Upper lobe of left lung (tissue), 6 donors: ENCODE data around the gene SLA2. TPM values are rescaled to one million over a fixed set of nuclear protein-coding genes. Genes with fewer than 3 reads are reported as not detected.
"Not testable (repeated sequence)": the region's sequence is repeated elsewhere in the genome, so short reads cannot be mapped to it uniquely, and the experiment has no call there.

Source experiments
- ATAC-seq, 2 donors: fragments of 200-7000 bp; cut with Tn5 transposase; one replicate each; pipeline ENCODE4 v1.9.1; 2022; ENCODE audit warnings: mild to moderate bottlenecking in 2 of 2, moderate library complexity in 2 of 2; ENCODE audit not compliant: low FRiP score in 2 of 2
- DNase-seq, 2 donors: peaks; one replicate each; pipeline ENCODE4 v3.0.0-alpha.2; 2019 to 2020
- H3K27ac ChIP-seq, 4 donors: fragments of 200-600 bp; sonication (generic); one replicate each; pipeline ENCODE4 v1.5.1; 2016 to 2019
- H3K27me3 ChIP-seq, 4 donors: fragments of 200-600 bp; sonication (generic); one replicate each; pipeline ENCODE4 v1.5.1; 2017 to 2019
- H3K36me3 ChIP-seq, 4 donors: fragments of 200-600 bp; sonication (generic); one replicate each; pipeline ENCODE4 v1.5.1; 2016 to 2019
- H3K4me1 ChIP-seq, 4 donors: fragments of 200-600 bp; sonication (generic); one replicate each; pipeline ENCODE4 v1.5.1; 2018 to 2019
- H3K4me3 ChIP-seq, 4 donors: fragments of 200-600 bp; sonication (generic); one replicate each; pipeline ENCODE4 v1.5.1; 2017 to 2019; ENCODE audit warnings: mild to moderate bottlenecking in 2 of 4, moderate library complexity in 1 of 4
- H3K9me3 ChIP-seq, 4 donors: fragments of 200-600 bp; sonication (generic); one replicate each; pipeline ENCODE4 v1.5.1; 2018 to 2019
- CTCF ChIP-seq, 6 experiments: fragments of 450-650 bp in 4 of 6; fragments of 200-600 bp in 2 of 6; sonication (generic) in 2 of 6; IDR thresholded peaks; one replicate each; pipeline ENCODE4 v1.5.1; 2016 to 2019; ENCODE audit warnings: antibody characterized with exemption in 6 of 6
- EP300 ChIP-seq, 4 donors: sonication (generic); formaldehyde crosslinking; IDR thresholded peaks; one replicate each; pipeline ENCODE4 v1.5.1; 2017; ENCODE audit warnings: antibody characterized with exemption in 4 of 4, control low read depth in 2 of 4
- POLR2A ChIP-seq, 4 donors: fragments of 450-650 bp; IDR thresholded peaks; one replicate each; pipeline ENCODE4 v1.5.1; 2016 to 2017; ENCODE audit warnings: antibody characterized with exemption in 4 of 4, mild to moderate bottlenecking in 2 of 4
- POLR2AphosphoS5 ChIP-seq, 2 donors: sonication (generic); formaldehyde crosslinking; IDR thresholded peaks; one replicate each; pipeline ENCODE4 v1.5.1; 2017; ENCODE audit warnings: antibody characterized with exemption in 2 of 2
- WGBS, 2 donors: methylation state at CpG; one replicate each; pipeline ENCODE4 v1.1.5; 2017 to 2018; 5-methylcytosine and 5-hydroxymethylcytosine counted together
- total RNA-seq, 6 donors: library from RNA; depleted of rRNA in 4 of 6; stranded (reverse); fragments of >200 nt in 4 of 6; gene quantifications; one replicate each; pipeline versions ENCODE4 v1.1.0 to v1.2.1, GENCODE V29; 2016 to 2021
- donor health status: DM: no; HTN: no; CAD: no; lungs with moderate emphysema.
- donor health status: DM: no; HTN: yes; CAD: no; lungs with severe emphysema.

Gene SLA2, protein sequence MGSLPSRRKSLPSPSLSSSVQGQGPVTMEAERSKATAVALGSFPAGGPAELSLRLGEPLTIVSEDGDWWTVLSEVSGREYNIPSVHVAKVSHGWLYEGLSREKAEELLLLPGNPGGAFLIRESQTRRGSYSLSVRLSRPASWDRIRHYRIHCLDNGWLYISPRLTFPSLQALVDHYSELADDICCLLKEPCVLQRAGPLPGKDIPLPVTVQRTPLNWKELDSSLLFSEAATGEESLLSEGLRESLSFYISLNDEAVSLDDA
- 1 to 10 TPM in 5 of 6 donors, under 1 TPM in 1; 0.97 to 6.9 (median 3.0) TPM for total RNA-seq

DNA sequence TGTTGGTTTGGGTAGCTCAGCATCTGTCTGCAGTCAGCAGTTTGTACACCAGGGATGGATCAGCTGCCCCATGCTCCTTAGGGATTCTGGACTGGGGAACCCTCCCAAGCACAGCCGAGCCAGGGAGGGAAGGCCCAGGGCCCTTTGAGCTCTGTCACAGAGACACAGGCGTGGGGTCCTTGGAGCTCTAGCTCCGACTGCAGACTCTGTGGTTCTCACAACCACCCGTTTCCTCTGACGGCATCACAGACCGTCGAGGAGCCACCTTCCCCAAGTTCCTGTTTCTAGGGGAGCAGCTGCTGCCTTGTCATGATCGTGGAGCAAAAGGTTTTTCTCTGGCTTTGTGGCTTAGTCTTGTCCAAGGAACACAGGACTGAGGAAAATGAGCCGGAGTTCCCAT is at the start of gene SLA2:
SLA2 (minus strand) TSS at position 199 of the 400 bp plus-strand sequence. CDS start 4,861 bp downstream, outside the sequence.
- 21 to 52% methylated on average over 6 to 8 of the region's 9 CpGs for WGBS, 2 donors
- H3K27ac ChIP-seq: peak within 1 kb of the TSS in 3 of 4 donors; percentile 27 to 60 (median 56)
- no peaks in the 10 kb centered on the region for H3K4me1 ChIP-seq
- peak within 1 kb of the TSS in 3 of 4 donors; percentile 16 to 26 (median 16) for H3K4me3 ChIP-seq
- DNase-seq (peak in 1 of 2 donors; percentile 63), ATAC-seq (peak; percentile 54 to 64)
- H3K27me3 ChIP-seq: no peaks in the 10 kb centered on the region
- no peaks in the 10 kb centered on the region for H3K9me3 ChIP-seq
- no peaks in the 10 kb centered on the region for H3K36me3 ChIP-seq
- TF ChIP-seq CTCF (IDR thresholded peaks at IDR 0.05) (no peak), POLR2AphosphoS5 (IDR thresholded peaks at IDR 0.05) (peak in 1 of 2 donors; percentile 55), POLR2A (IDR thresholded peaks at IDR 0.05) (peak in 1 of 4 donors; percentile 50)

GRCh38 chr20:36695467-36695866 is 49.5 kb upstream of the SLA2 start:
- not testable (repeated sequence) for H3K9me3 ChIP-seq, H3K4me3 ChIP-seq, ATAC-seq, H3K27ac ChIP-seq, H3K4me1 ChIP-seq, DNase-seq, H3K27me3 ChIP-seq, H3K36me3 ChIP-seq
- 86 to 89% methylated on average over 8 of the region's 8 CpGs for WGBS, 2 donors

DNA sequence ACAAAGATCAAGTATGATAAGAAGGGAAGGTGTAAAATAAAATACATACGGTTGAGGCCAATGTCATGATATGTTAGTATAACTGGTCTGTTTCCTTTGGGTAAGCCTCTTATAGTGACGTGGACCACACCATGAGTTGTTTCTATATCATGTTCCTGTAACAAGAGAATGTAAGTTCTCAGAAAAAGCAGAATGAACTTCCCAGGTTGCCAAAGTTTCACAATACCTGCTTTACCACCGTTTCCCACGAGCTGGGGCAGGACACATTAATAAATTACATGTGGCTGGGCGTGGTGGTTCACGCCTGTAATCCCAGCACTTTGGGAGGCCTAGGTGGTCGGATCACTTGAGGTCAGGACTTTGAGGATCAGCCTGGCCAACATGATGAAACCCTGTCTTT is 42.6 kb upstream of the SLA2 start:
- Histone ChIP-seq H3K27me3 (no peaks in the 10 kb centered on the region), H3K9me3 (no peaks in the 10 kb centered on the region), H3K4me1 (no peaks in the 10 kb centered on the region), H3K27ac (no peak overlapping the region), H3K36me3 (peaks cover 0 to 36% (median 4%) of the 10 kb centered on the region in 4 donors), H3K4me3 (no peak overlapping the region)
- DNase-seq (no peak), ATAC-seq (no peak)
- WGBS, 2 donors: 75 to 88% methylated on average over 7 of the region's 7 CpGs
- TF ChIP-seq POLR2AphosphoS5 (IDR thresholded peaks at IDR 0.05): no peak

DNA sequence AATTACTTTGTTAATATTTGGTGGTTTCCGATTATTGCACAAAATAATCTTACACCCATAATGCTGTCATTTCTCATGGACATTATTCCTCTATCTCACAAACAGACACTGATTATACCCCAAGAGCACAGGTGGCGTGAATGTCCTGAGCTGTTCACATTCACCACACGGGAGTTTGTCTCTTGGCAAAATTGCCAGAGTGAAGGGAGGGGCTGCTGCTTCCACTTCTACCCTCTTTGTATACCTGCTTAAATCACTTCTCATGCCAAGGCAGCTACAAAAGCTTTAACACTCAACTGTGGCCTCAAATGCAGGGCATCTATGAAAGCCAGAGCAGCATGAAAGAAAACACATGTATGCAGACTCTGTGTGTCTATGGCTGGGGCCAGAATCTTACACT is 41.9 kb upstream of the SLA2 start:
- 77 to 84% methylated on average over 3 of the region's 3 CpGs for WGBS, 2 donors

DNA sequence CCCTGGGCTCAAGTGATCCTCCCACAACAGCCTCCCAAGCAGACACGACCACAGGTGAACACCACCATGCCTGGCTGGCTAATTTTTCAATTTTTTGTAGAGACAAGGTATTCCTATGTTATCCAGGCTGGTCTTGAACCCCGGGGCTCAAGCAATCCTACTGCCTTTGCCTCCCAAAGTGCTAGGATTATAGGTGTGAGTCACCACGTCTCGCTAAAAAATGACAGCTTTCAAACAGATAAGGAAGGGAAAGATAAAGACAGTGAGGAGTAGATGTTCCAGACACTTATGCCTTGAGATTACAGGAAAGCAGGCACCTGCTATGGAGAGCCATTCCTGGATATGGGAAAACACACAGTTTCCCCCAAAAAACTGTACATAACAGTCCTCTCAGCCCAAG is 40.9 kb upstream of the SLA2 start:
- TF ChIP-seq CTCF (IDR thresholded peaks at IDR 0.05) (no peak), POLR2A (IDR thresholded peaks at IDR 0.05) (no peak), POLR2AphosphoS5 (IDR thresholded peaks at IDR 0.05) (no peak), EP300 (IDR thresholded peaks at IDR 0.05) (no peak)
- WGBS, 2 donors: 91% methylated on average over 4 of the region's 4 CpGs
- DNase-seq (no peak), ATAC-seq (no peak)
- H3K9me3 ChIP-seq: no peaks in the 10 kb centered on the region
- H3K4me3 ChIP-seq: no peak overlapping the region
- no peaks in the 10 kb centered on the region for H3K27me3 ChIP-seq
- no peak overlapping the region for H3K27ac ChIP-seq
- no peaks in the 10 kb centered on the region for H3K4me1 ChIP-seq
- H3K36me3 ChIP-seq: peaks cover 0 to 51% (median 7%) of the 10 kb centered on the region in 4 donors

More for the DNA sequence above, 41.9 kb upstream of the SLA2 start:
- no peak overlapping the region for H3K4me3 ChIP-seq
- H3K4me1 ChIP-seq: no peaks in the 10 kb centered on the region
- H3K27ac ChIP-seq: no peak overlapping the region
- no peak for TF ChIP-seq POLR2AphosphoS5 (IDR thresholded peaks at IDR 0.05)
- TF ChIP-seq CTCF (IDR thresholded peaks at IDR 0.05): no peak
- TF ChIP-seq EP300 (IDR thresholded peaks at IDR 0.05): no peak
- TF ChIP-seq POLR2A (IDR thresholded peaks at IDR 0.05): no peak
- H3K27me3 ChIP-seq: no peaks in the 10 kb centered on the region
- DNase-seq: no peak
- no peak for ATAC-seq
- H3K9me3 ChIP-seq: no peaks in the 10 kb centered on the region
- H3K36me3 ChIP-seq: peaks cover 0 to 42% (median 4%) of the 10 kb centered on the region in 4 donors

GRCh38 chr20:36686504-36686903 is 40.5 kb upstream of the SLA2 start:
- H3K36me3 ChIP-seq: peaks cover 0 to 55% (median 7%) of the 10 kb centered on the region in 4 donors
- no peaks in the 10 kb centered on the region for H3K9me3 ChIP-seq
- 71 to 76% methylated on average over 2 of the region's 2 CpGs for WGBS, 2 donors
- H3K4me1 ChIP-seq: no peaks in the 10 kb centered on the region
- H3K4me3 ChIP-seq: no peak overlapping the region
- DNase-seq (no peak), ATAC-seq (no peak)
- H3K27ac ChIP-seq: no peak overlapping the region
- no peaks in the 10 kb centered on the region for H3K27me3 ChIP-seq
- TF ChIP-seq CTCF (IDR thresholded peaks at IDR 0.05): no peak
- TF ChIP-seq POLR2AphosphoS5 (IDR thresholded peaks at IDR 0.05): no peak
- no peak for TF ChIP-seq EP300 (IDR thresholded peaks at IDR 0.05)
